ENCODE data around the gene DPEP2NB.
"Not testable (repeated sequence)": the region's sequence is repeated elsewhere in the genome, so short reads cannot be mapped to it uniquely, and the experiment has no call there.

Gene DPEP2NB

DNA sequence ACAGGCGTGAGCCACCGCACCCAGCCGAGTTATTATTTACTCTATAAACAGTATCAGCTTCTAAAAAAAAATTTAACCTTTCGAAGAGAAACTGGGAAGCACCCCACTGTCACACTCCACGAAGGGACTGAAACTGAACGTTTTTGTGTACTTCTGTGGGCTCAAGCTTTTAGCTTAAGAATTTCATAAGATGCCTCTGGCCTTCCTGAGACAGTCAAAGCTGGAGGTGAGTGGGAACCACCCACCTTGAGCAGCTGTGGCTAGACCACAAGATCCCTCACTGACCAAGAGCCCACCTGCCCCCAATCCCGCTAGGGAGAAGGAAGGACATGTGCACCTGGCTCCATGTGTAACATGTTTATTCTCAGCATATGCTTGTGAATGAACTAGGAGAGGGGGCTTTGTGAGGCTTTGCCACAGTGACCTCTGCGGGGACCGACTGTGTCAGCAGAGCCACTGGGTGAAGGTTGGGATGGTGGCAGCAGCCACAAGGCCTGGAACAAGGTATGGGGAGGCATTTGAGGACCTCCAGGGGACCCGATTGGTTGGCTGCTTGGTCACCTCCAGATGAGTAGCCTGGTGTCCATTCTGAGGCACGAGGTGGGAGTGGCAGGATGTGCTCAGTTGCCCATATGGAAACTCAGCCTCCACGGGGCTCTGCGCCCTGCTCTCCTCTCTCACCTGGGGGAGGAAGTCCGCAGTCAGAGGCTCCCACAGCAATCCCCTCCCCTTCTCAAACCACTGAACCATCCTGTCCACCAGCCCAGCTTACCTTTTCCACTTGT lies 40.2 kb downstream of the DPEP2NB start:
- TF ChIP-seq CTCF (IDR thresholded peaks at IDR 0.05; ENCODE audit: low read depth, low read length) = no peak
- H3K4me3 ChIP-seq (ENCODE audit: low read depth, low read length) = no peak overlapping the region
- in situ Hi-C loops (cut with HindIII; ENCODE audit: low sequenced_read_pairs) = no loop called here
- no peak for DNase-seq (ENCODE audit: low read depth, low spot score)

DNA sequence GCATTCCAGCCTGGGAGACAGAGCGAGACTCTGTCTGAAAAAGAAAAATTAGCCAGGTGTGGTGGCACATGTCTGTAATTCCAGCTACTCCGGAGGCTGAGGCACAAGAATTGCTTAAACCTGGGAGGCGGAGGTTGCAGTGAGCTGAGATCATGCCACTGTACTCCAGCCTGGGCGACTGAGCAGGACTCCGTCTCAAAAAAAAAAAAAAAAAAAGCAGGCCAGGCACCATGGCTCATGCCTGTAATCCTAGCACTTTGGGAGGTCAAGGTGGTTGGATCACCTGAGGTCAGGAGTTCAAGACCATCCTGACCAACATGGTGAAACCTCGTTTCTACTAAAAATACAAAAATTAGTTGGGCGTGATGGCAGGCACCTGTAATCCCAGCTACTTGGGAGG lies 43.4 kb downstream of the DPEP2NB start:
- in situ Hi-C loops (cut with HindIII; ENCODE audit: low sequenced_read_pairs); DNase-seq (ENCODE audit: low read depth, low spot score); H3K4me3 ChIP-seq (ENCODE audit: low read depth, low read length): not testable (repeated sequence)

DNA sequence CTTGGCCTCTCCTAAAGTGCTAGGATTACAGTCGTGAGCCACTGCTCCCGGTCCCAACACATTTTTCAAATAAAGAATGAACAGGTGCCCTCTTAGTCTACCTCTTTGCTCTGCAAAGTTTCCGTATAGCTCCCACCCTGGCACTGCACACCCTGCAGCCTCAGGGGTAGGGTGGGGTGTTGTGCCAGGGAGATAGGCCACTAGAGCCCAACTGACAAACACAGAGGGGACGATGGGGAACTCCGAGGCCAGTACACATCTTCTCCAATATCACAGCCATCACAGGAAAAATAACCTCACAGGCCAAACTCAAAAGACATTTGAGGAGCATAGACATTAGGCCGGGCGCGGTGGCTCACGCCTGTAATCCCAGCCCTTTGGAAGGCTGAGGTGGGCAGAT lies 44.6 kb downstream of the DPEP2NB start:
- H3K4me3 ChIP-seq (ENCODE audit: low read depth, low read length) = no peak overlapping the region
- no peak for DNase-seq (ENCODE audit: low read depth, low spot score)
- no peak for TF ChIP-seq CTCF (IDR thresholded peaks at IDR 0.05; ENCODE audit: low read depth, low read length)
- in situ Hi-C loops (cut with HindIII; ENCODE audit: low sequenced_read_pairs) = no loop called here

GRCh38 chr16:67969254-67970039 lies 46.3 kb downstream of the DPEP2NB start:
- DNase-seq (ENCODE audit: low read depth, low spot score) = peak; percentile 11
- no peak for TF ChIP-seq CTCF (IDR thresholded peaks at IDR 0.05; ENCODE audit: low read depth, low read length)

GRCh38 chr16:67968400-67969253 lies 47.1 kb downstream of the DPEP2NB start, which contains the start of gene SLC12A4:
SLC12A4 (minus strand) TSS chr16:67968637; CDS start chr16:67968553, 84 bp downstream.
- peak within 1 kb of the TSS; percentile 92 for H3K4me3 ChIP-seq (ENCODE audit: low read depth, low read length)
- in situ Hi-C loops (cut with HindIII; ENCODE audit: low sequenced_read_pairs) = no loop called here
- no peak for TF ChIP-seq CTCF (IDR thresholded peaks at IDR 0.05; ENCODE audit: low read depth, low read length)
- DNase-seq (ENCODE audit: low read depth, low spot score) = peak; percentile 69

More at GRCh38 chr16:67969254-67970039, 46.3 kb downstream of the DPEP2NB start:
- H3K4me3 ChIP-seq (ENCODE audit: low read depth, low read length) = peak overlapping the region; percentile 92
- in situ Hi-C loops (cut with HindIII; ENCODE audit: low sequenced_read_pairs) = no loop called here

DNA sequence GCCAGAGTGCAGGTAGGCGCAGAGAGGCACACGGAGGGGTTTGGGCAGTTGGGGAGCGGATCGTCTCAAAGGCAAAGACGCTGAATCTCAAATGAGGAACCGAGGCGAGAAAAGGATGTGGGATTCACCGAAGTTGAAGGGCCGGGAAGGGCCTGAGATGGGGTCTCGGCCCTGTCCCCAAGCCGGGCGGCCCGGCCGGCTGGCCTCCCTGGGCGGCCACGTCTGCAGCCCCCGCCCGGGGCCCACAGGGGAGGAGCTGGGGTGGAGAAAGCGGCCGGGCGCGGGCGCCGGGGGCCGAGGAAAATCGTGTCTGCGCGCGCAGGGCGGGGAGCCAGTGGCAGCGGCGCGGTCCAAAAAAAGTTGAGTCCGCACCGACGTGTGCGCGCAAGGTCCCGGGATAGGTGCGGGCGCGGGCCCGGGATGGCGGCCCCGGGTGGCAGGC lies 47.7 kb downstream of the DPEP2NB start:
- peak overlapping the region; percentile 92 for H3K4me3 ChIP-seq (ENCODE audit: low read depth, low read length)
- in situ Hi-C loops (cut with HindIII; ENCODE audit: low sequenced_read_pairs) = no loop called here
- DNase-seq (ENCODE audit: low read depth, low spot score) = no peak
- TF ChIP-seq CTCF (IDR thresholded peaks at IDR 0.05; ENCODE audit: low read depth, low read length) = no peak

Data from astrocyte of the spinal cord (primary cell).